ENCODE data around the gene IDI2.
"Not testable (repeated sequence)": the region's sequence is repeated elsewhere in the genome, so short reads cannot be mapped to it uniquely, and the experiment has no call there.

IDI2 gene

GRCh38 chr10:1047937-1048336, 22.3 kb upstream of the IDI2 start:
- no peak for DNase-seq (ENCODE audit: low read depth)

GRCh38 chr10:1045415-1045814, 19.8 kb upstream of the IDI2 start:
- DNase-seq (ENCODE audit: low read depth) = no peak

GRCh38 chr10:1044964-1045363, 19.3 kb upstream of the IDI2 start:
- no peak for DNase-seq (ENCODE audit: low read depth)

- DNase-seq (ENCODE audit: low read depth) = no peak
Measured at GRCh38 chr10:1044146-1044545, 18.5 kb upstream of the IDI2 start.

- DNase-seq (ENCODE audit: low read depth) = no peak
Measured at GRCh38 chr10:1043532-1043995, 17.9 kb upstream of the IDI2 start.

- no peak for DNase-seq (ENCODE audit: low read depth)
Measured at GRCh38 chr10:1041514-1041913, 15.9 kb upstream of the IDI2 start.

- no peak for DNase-seq (ENCODE audit: low read depth)
Measured at GRCh38 chr10:1040133-1040532, 14.5 kb upstream of the IDI2 start.

GRCh38 chr10:1038769-1039168, 13.1 kb upstream of the IDI2 start:
- DNase-seq (ENCODE audit: low read depth) = not testable (repeated sequence)

GRCh38 chr10:1037098-1037497, 11.4 kb upstream of the IDI2 start:
- DNase-seq (ENCODE audit: low read depth) = no peak

GRCh38 chr10:1036341-1036791, 10.7 kb upstream of the IDI2 start:
- DNase-seq (ENCODE audit: low read depth) = no peak

- no peak for DNase-seq (ENCODE audit: low read depth)
Measured at GRCh38 chr10:1035201-1035600, 9.5 kb upstream of the IDI2 start.

- no peak for DNase-seq (ENCODE audit: low read depth)
Measured at GRCh38 chr10:1034758-1035157, 9.1 kb upstream of the IDI2 start.

GRCh38 chr10:1033601-1034000, 7.9 kb upstream of the IDI2 start:
- DNase-seq (ENCODE audit: low read depth) = no peak

GRCh38 chr10:1029838-1030237, 4.2 kb upstream of the IDI2 start:
- no peak for DNase-seq (ENCODE audit: low read depth)

GRCh38 chr10:1026578-1026977, 919 bp upstream of the IDI2 start:
- DNase-seq (ENCODE audit: low read depth) = no peak

GRCh38 chr10:1024103-1024502, 1.6 kb downstream of the IDI2 start:
- no peak for DNase-seq (ENCODE audit: low read depth)

GRCh38 chr10:1022413-1022812, 3.2 kb downstream of the IDI2 start:
- no peak for DNase-seq (ENCODE audit: low read depth)

GRCh38 chr10:1020958-1021357, 4.7 kb downstream of the IDI2 start:
- DNase-seq (ENCODE audit: low read depth) = no peak

GRCh38 chr10:1020460-1020859, 5.2 kb downstream of the IDI2 start:
- DNase-seq (ENCODE audit: low read depth) = no peak

- no peak for DNase-seq (ENCODE audit: low read depth)
Measured at GRCh38 chr10:1019362-1019761, 6.3 kb downstream of the IDI2 start.

GRCh38 chr10:1015688-1016087, 10.0 kb downstream of the IDI2 start:
- DNase-seq (ENCODE audit: low read depth) = no peak

- no peak for DNase-seq (ENCODE audit: low read depth)
Measured at GRCh38 chr10:1011696-1012095, 14.0 kb downstream of the IDI2 start.

- no peak for DNase-seq (ENCODE audit: low read depth)
Measured at GRCh38 chr10:1010703-1011102, 15.0 kb downstream of the IDI2 start.

- DNase-seq (ENCODE audit: low read depth) = not testable (repeated sequence)
Measured at GRCh38 chr10:1009947-1010346, 15.7 kb downstream of the IDI2 start.

- no peak for DNase-seq (ENCODE audit: low read depth)
Measured at GRCh38 chr10:1009071-1009494, 16.6 kb downstream of the IDI2 start.

Data from GM04504 (cell line).